Spleen (tissue), 7 donors: ENCODE data around the gene MTERF4.

ENCODE experiments used
- CTCF ChIP-seq, 11 experiments: fragments of 200-600 bp in 7 of 11; fragments of 450-650 bp in 4 of 11; sonication (generic) in 4 of 11; IDR thresholded peaks in 8 of 11; conservative IDR thresholded peaks in 3 of 11; 1 replicate in 7 of 11; 2 replicates in 4 of 11; pipeline versions ENCODE4 v1.4.0 to v1.8.0; 2016 to 2021; ENCODE audit warnings: antibody characterized with exemption in 11 of 11, inconsistent platforms in 4 of 11, mild to moderate bottlenecking in 1 of 11
- POLR2A ChIP-seq, 3 donors: fragments of 450-650 bp; IDR thresholded peaks; one replicate each; pipeline ENCODE4 v1.5.1; 2017; ENCODE audit warnings: antibody characterized with exemption in 3 of 3, mild to moderate bottlenecking in 1 of 3
- POLR2AphosphoS5 ChIP-seq, 3 donors: sonication (generic); formaldehyde crosslinking; IDR thresholded peaks; one replicate each; pipeline ENCODE4 v1.5.1; 2017; ENCODE audit warnings: antibody characterized with exemption in 3 of 3
- donor health status: DM: no; HTN: no; CAD: no; lungs with moderate emphysema.
- donor health status: DM: no; HTN: no; CAD: no.
- donor health status: DM: no; HTN: no; CAD: no.

GRCh38 chr2:241063587-241063986, 38.5 kb downstream of the MTERF4 start:
- TF ChIP-seq POLR2A (IDR thresholded peaks at IDR 0.05) (no peak), CTCF (IDR thresholded peaks at IDR 0.05 in 8 of 11, conservative IDR thresholded peaks at IDR 0.05 in 3 of 11) (no peak), POLR2AphosphoS5 (IDR thresholded peaks at IDR 0.05) (peak in 1 of 3 donors; percentile 4)
